Gastroesophageal sphincter (tissue), 3 donors: ENCODE results near the gene COQ10B.

Experiments
- POLR2A ChIP-seq, 2 donors: fragments of 450-650 bp; IDR thresholded peaks; one replicate each; pipeline ENCODE4 v1.6.1; 2017; ENCODE audit warnings: antibody characterized with exemption in 2 of 2, mild to moderate bottlenecking in 2 of 2, moderate library complexity in 1 of 2
- POLR2AphosphoS5 ChIP-seq: sonication (generic); formaldehyde crosslinking; IDR thresholded peaks from one replicate; pipeline ENCODE4 v1.6.1; 2017; ENCODE audit warnings: antibody characterized with exemption
- TF ChIP-seq, protein P1 (sequence below), 4 experiments: fragments of 200-600 bp in 2 of 4; fragments of 450-650 bp in 2 of 4; sonication (generic) in 1 of 4; IDR thresholded peaks; one replicate each; pipeline ENCODE4 v1.5.1; 2017 to 2019; ENCODE audit warnings: antibody characterized with exemption in 4 of 4, mild to moderate bottlenecking in 2 of 4, moderate library complexity in 2 of 4

DNA sequence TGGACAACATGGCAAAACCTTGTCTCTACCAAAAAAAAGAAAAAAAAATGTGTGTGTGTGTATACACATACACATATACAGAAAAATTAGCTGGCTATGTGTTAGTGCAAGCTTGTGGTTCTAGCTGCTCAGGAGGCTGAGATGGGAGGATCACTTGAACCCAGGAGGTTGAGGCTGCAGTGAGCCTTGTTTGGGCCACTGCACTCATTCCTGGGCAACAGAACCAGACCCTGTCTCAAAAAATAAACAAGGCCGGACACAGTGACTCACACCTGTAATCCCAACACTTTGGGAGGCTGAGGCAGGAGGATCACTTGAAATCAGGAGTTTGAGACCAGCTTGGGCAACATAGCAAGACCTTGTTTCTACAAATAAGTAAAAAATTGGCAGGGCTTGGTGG lies 2.1 kb downstream of the COQ10B start:
- TF ChIP-seq, protein P1, sequence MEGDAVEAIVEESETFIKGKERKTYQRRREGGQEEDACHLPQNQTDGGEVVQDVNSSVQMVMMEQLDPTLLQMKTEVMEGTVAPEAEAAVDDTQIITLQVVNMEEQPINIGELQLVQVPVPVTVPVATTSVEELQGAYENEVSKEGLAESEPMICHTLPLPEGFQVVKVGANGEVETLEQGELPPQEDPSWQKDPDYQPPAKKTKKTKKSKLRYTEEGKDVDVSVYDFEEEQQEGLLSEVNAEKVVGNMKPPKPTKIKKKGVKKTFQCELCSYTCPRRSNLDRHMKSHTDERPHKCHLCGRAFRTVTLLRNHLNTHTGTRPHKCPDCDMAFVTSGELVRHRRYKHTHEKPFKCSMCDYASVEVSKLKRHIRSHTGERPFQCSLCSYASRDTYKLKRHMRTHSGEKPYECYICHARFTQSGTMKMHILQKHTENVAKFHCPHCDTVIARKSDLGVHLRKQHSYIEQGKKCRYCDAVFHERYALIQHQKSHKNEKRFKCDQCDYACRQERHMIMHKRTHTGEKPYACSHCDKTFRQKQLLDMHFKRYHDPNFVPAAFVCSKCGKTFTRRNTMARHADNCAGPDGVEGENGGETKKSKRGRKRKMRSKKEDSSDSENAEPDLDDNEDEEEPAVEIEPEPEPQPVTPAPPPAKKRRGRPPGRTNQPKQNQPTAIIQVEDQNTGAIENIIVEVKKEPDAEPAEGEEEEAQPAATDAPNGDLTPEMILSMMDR (IDR thresholded peaks at IDR 0.05) = no peak
- TF ChIP-seq POLR2A (IDR thresholded peaks at IDR 0.05) (no peak), POLR2AphosphoS5 (no peak)
